ENCODE measurements around the gene ST7.

ST7 gene

GRCh38 chr7:117173035-117173770 is 219.9 kb downstream of the ST7 start:
- Histone ChIP-seq H3K27ac (ENCODE audit: low read length) (no peak overlapping the region), H3K4me3 (ENCODE audit: low read length in 2 of 2) (no peak overlapping the region), H3K4me1 (ENCODE audit: control insufficient read depth, insufficient read depth, low read length) (no peaks in the 10 kb centered on the region), H3K9ac (ENCODE audit: low read length in 2 of 2) (no peak overlapping the region), H3K36me3 (ENCODE audit: control insufficient read depth in 2 of 2, insufficient read depth in 2 of 2, low read length in 2 of 2) (peaks cover 0 to 5% of the 10 kb centered on the region in 2 donors), H3K9me3 (ENCODE audit: control insufficient read depth in 2 of 2, low read length in 2 of 2) (no peaks in the 10 kb centered on the region), H3K27me3 (ENCODE audit: control insufficient read depth in 1 of 2, insufficient read depth in 2 of 2, low read length in 2 of 2) (no peaks in the 10 kb centered on the region)

- Histone ChIP-seq H3K27me3 (ENCODE audit: control insufficient read depth in 1 of 2, insufficient read depth in 2 of 2, low read length in 2 of 2) (no peaks in the 10 kb centered on the region), H3K9me3 (ENCODE audit: control insufficient read depth in 2 of 2, low read length in 2 of 2) (no peaks in the 10 kb centered on the region), H3K36me3 (ENCODE audit: control insufficient read depth in 2 of 2, insufficient read depth in 2 of 2, low read length in 2 of 2) (peaks cover 0 to 1% of the 10 kb centered on the region in 2 donors), H3K4me3 (ENCODE audit: low read length in 2 of 2) (no peak overlapping the region), H3K4me1 (ENCODE audit: control insufficient read depth, insufficient read depth, low read length) (no peaks in the 10 kb centered on the region), H3K9ac (ENCODE audit: low read length in 2 of 2) (no peak overlapping the region), H3K27ac (ENCODE audit: low read length) (no peak overlapping the region)
These were observed 222.9 kb downstream of the ST7 start for GRCh38 chr7:117176206-117176605.

- no peaks in the 10 kb centered on the region for H3K27me3 ChIP-seq (ENCODE audit: control insufficient read depth in 1 of 2, insufficient read depth in 2 of 2, low read length in 2 of 2)
- no peak overlapping the region for H3K27ac ChIP-seq (ENCODE audit: low read length)
- no peak overlapping the region for H3K4me3 ChIP-seq (ENCODE audit: low read length in 2 of 2)
- H3K4me1 ChIP-seq (ENCODE audit: control insufficient read depth, insufficient read depth, low read length): no peaks in the 10 kb centered on the region
- H3K36me3 ChIP-seq (ENCODE audit: control insufficient read depth in 2 of 2, insufficient read depth in 2 of 2, low read length in 2 of 2): no peaks in the 10 kb centered on the region
- no peaks in the 10 kb centered on the region for H3K9me3 ChIP-seq (ENCODE audit: control insufficient read depth in 2 of 2, low read length in 2 of 2)
- H3K9ac ChIP-seq (ENCODE audit: low read length in 2 of 2): no peak overlapping the region
These were observed 225.3 kb downstream of the ST7 start for GRCh38 chr7:117178600-117178999.

- no peak overlapping the region for H3K27ac ChIP-seq (ENCODE audit: low read length)
- H3K4me3 ChIP-seq (ENCODE audit: low read length in 2 of 2): no peak overlapping the region
- no peak overlapping the region for H3K9ac ChIP-seq (ENCODE audit: low read length in 2 of 2)
- no peaks in the 10 kb centered on the region for H3K4me1 ChIP-seq (ENCODE audit: control insufficient read depth, insufficient read depth, low read length)
- H3K36me3 ChIP-seq (ENCODE audit: control insufficient read depth in 2 of 2, insufficient read depth in 2 of 2, low read length in 2 of 2): no peaks in the 10 kb centered on the region
- H3K9me3 ChIP-seq (ENCODE audit: control insufficient read depth in 2 of 2, low read length in 2 of 2): no peaks in the 10 kb centered on the region
- H3K27me3 ChIP-seq (ENCODE audit: control insufficient read depth in 1 of 2, insufficient read depth in 2 of 2, low read length in 2 of 2): no peaks in the 10 kb centered on the region
These were observed 226.4 kb downstream of the ST7 start for GRCh38 chr7:117179701-117180100.

GRCh38 chr7:117183729-117184128 is 230.4 kb downstream of the ST7 start:
- Histone ChIP-seq H3K27ac (ENCODE audit: low read length) (no peak overlapping the region), H3K9me3 (ENCODE audit: control insufficient read depth in 2 of 2, low read length in 2 of 2) (no peaks in the 10 kb centered on the region), H3K4me3 (ENCODE audit: low read length in 2 of 2) (no peak overlapping the region), H3K27me3 (ENCODE audit: control insufficient read depth in 1 of 2, insufficient read depth in 2 of 2, low read length in 2 of 2) (no peaks in the 10 kb centered on the region), H3K4me1 (ENCODE audit: control insufficient read depth, insufficient read depth, low read length) (no peaks in the 10 kb centered on the region), H3K36me3 (ENCODE audit: control insufficient read depth in 2 of 2, insufficient read depth in 2 of 2, low read length in 2 of 2) (no peaks in the 10 kb centered on the region), H3K9ac (ENCODE audit: low read length in 2 of 2) (no peak overlapping the region)

GRCh38 chr7:117184367-117184766 is 231.1 kb downstream of the ST7 start:
- no peaks in the 10 kb centered on the region for H3K9me3 ChIP-seq (ENCODE audit: control insufficient read depth in 2 of 2, low read length in 2 of 2)
- no peaks in the 10 kb centered on the region for H3K27me3 ChIP-seq (ENCODE audit: control insufficient read depth in 1 of 2, insufficient read depth in 2 of 2, low read length in 2 of 2)
- H3K9ac ChIP-seq (ENCODE audit: low read length in 2 of 2): no peak overlapping the region
- H3K4me1 ChIP-seq (ENCODE audit: control insufficient read depth, insufficient read depth, low read length): no peaks in the 10 kb centered on the region
- no peak overlapping the region for H3K4me3 ChIP-seq (ENCODE audit: low read length in 2 of 2)
- no peak overlapping the region for H3K27ac ChIP-seq (ENCODE audit: low read length)
- peaks cover 0 to 4% of the 10 kb centered on the region in 2 donors for H3K36me3 ChIP-seq (ENCODE audit: control insufficient read depth in 2 of 2, insufficient read depth in 2 of 2, low read length in 2 of 2)

GRCh38 chr7:117185124-117185523 is 231.8 kb downstream of the ST7 start:
- no peaks in the 10 kb centered on the region for H3K9me3 ChIP-seq (ENCODE audit: control insufficient read depth in 2 of 2, low read length in 2 of 2)
- no peak overlapping the region for H3K9ac ChIP-seq (ENCODE audit: low read length in 2 of 2)
- no peak overlapping the region for H3K27ac ChIP-seq (ENCODE audit: low read length)
- peaks cover 3 to 11% of the 10 kb centered on the region in 2 donors for H3K36me3 ChIP-seq (ENCODE audit: control insufficient read depth in 2 of 2, insufficient read depth in 2 of 2, low read length in 2 of 2)
- no peaks in the 10 kb centered on the region for H3K27me3 ChIP-seq (ENCODE audit: control insufficient read depth in 1 of 2, insufficient read depth in 2 of 2, low read length in 2 of 2)
- H3K4me1 ChIP-seq (ENCODE audit: control insufficient read depth, insufficient read depth, low read length): no peaks in the 10 kb centered on the region
- no peak overlapping the region for H3K4me3 ChIP-seq (ENCODE audit: low read length in 2 of 2)

GRCh38 chr7:117186218-117187010 is 233.1 kb downstream of the ST7 start:
- Histone ChIP-seq H3K27me3 (ENCODE audit: control insufficient read depth in 1 of 2, insufficient read depth in 2 of 2, low read length in 2 of 2) (no peaks in the 10 kb centered on the region), H3K4me3 (ENCODE audit: low read length in 2 of 2) (no peak overlapping the region), H3K27ac (ENCODE audit: low read length) (no peak overlapping the region), H3K9ac (ENCODE audit: low read length in 2 of 2) (no peak overlapping the region), H3K9me3 (ENCODE audit: control insufficient read depth in 2 of 2, low read length in 2 of 2) (no peaks in the 10 kb centered on the region), H3K4me1 (ENCODE audit: control insufficient read depth, insufficient read depth, low read length) (no peaks in the 10 kb centered on the region), H3K36me3 (ENCODE audit: control insufficient read depth in 2 of 2, insufficient read depth in 2 of 2, low read length in 2 of 2) (peaks cover 10 to 19% of the 10 kb centered on the region in 2 donors)

GRCh38 chr7:117188376-117188775 is 235.1 kb downstream of the ST7 start:
- Histone ChIP-seq H3K4me1 (ENCODE audit: control insufficient read depth, insufficient read depth, low read length) (no peaks in the 10 kb centered on the region), H3K27ac (ENCODE audit: low read length) (no peak overlapping the region), H3K4me3 (ENCODE audit: low read length in 2 of 2) (no peak overlapping the region), H3K27me3 (ENCODE audit: control insufficient read depth in 1 of 2, insufficient read depth in 2 of 2, low read length in 2 of 2) (no peaks in the 10 kb centered on the region), H3K9ac (ENCODE audit: low read length in 2 of 2) (no peak overlapping the region), H3K36me3 (ENCODE audit: control insufficient read depth in 2 of 2, insufficient read depth in 2 of 2, low read length in 2 of 2) (peaks cover 10 to 22% of the 10 kb centered on the region in 2 donors), H3K9me3 (ENCODE audit: control insufficient read depth in 2 of 2, low read length in 2 of 2) (no peaks in the 10 kb centered on the region)

- Histone ChIP-seq H3K4me1 (ENCODE audit: control insufficient read depth, insufficient read depth, low read length) (no peaks in the 10 kb centered on the region), H3K36me3 (ENCODE audit: control insufficient read depth in 2 of 2, insufficient read depth in 2 of 2, low read length in 2 of 2) (peaks cover 10 to 22% of the 10 kb centered on the region in 2 donors), H3K27ac (ENCODE audit: low read length) (no peak overlapping the region), H3K9me3 (ENCODE audit: control insufficient read depth in 2 of 2, low read length in 2 of 2) (no peaks in the 10 kb centered on the region), H3K4me3 (ENCODE audit: low read length in 2 of 2) (no peak overlapping the region), H3K27me3 (ENCODE audit: control insufficient read depth in 1 of 2, insufficient read depth in 2 of 2, low read length in 2 of 2) (no peaks in the 10 kb centered on the region), H3K9ac (ENCODE audit: low read length in 2 of 2) (no peak overlapping the region)
These were observed 235.8 kb downstream of the ST7 start for GRCh38 chr7:117188949-117189592.

Measured in stomach smooth muscle (tissue), 2 donors.